Measurements from ENCODE around the gene PGA5. TPM values are rescaled to one million over a fixed set of nuclear protein-coding genes. Genes with fewer than 3 reads are reported as not detected.

Gene PGA5
- total and polyA plus RNA-seq, 10 of the 15 experiments (the other 5 are each of a cell fraction or from before 2014, with no cell fraction given), result not detected

GRCh38 chr11:61270354-61271076 is 29.5 kb downstream of the PGA5 start:
- no peak for DNase-seq (ENCODE audit: low read depth, low spot score)
- Histone ChIP-seq H3K9ac (ENCODE audit: control insufficient read depth, insufficient read depth, low read length) (no peak overlapping the region), H3K4me2 (ENCODE audit: control insufficient read depth, insufficient read depth) (peak overlapping the region; percentile 25; the same call in 1 of the 2 replicates), H4K20me1 (ENCODE audit: control insufficient read depth, insufficient read depth) (no peaks in the 10 kb centered on the region), H2AFZ (ENCODE audit: control insufficient read depth, low read depth, low read length) (no peak overlapping the region), H3K4me3 (no peak overlapping the region), H3K27me3 (replicated peaks in 1 of 2; ENCODE audit: control insufficient read depth in 2 of 2, insufficient read depth in 2 of 2, low read length in 1 of 2) (no peaks in the 10 kb centered on the region), H3K79me2 (ENCODE audit: control insufficient read depth, insufficient read depth, low read length) (no peaks in the 10 kb centered on the region), H3K9me3 (replicated peaks; ENCODE audit: control insufficient read depth, insufficient read depth, low read length) (no peaks in the 10 kb centered on the region), H3K36me3 (ENCODE audit: control insufficient read depth in 2 of 2, insufficient read depth in 2 of 2, low read length in 1 of 2) (no peaks in the 10 kb centered on the region), H3K27ac (ENCODE audit: control insufficient read depth, insufficient read depth) (no peak overlapping the region), H3K4me1 (ENCODE audit: control insufficient read depth, insufficient read depth, low read length) (no peaks in the 10 kb centered on the region)
- in situ Hi-C loops (cut with MboI) (no loop called here), intact Hi-C loops (cut with micrococcal nuclease; ENCODE audit: unreplicated experiment) (no loop called here)
- POLR2A ChIA-PET, result no interaction called here
- ATAC-seq, result peak; percentile 48
- 0 out of 2 replicates have a peak, but pooled peaks have one; percentile 48 for TF ChIP-seq ATF7 (IDR thresholded peaks at IDR 0.05; ENCODE audit: low read depth)
- peak; percentile 74 for TF ChIP-seq ATF2 (IDR thresholded peaks at IDR 0.05; ENCODE audit: low read length)
- 0 out of 2 replicates have a peak, but pooled peaks have one; percentile 39 for TF ChIP-seq NFIC (IDR thresholded peaks at IDR 0.05; ENCODE audit: low read depth, low read length)
- peak; percentile 50; the same call in 1 of the 2 replicates for TF ChIP-seq ZBTB40 (IDR thresholded peaks at IDR 0.05; ENCODE audit: borderline replicate concordance)
- peak; percentile 15; the same call in 1 of the 2 replicates for TF ChIP-seq RUNX3 (IDR thresholded peaks at IDR 0.05; ENCODE audit: low read length)
- no peak for TF ChIP-seq PAX5 (IDR thresholded peaks at IDR 0.05; ENCODE audit: borderline replicate concordance, low read depth, low read length)
- TF ChIP-seq RAD51 (IDR thresholded peaks at IDR 0.05), result no peak
- peak; percentile 81; the same call in 1 of the 2 replicates for TF ChIP-seq IRF4 (IDR thresholded peaks at IDR 0.05; ENCODE audit: low read depth, low read length)
- no peak for TF ChIP-seq KAT2A (conservative IDR thresholded peaks at IDR 0.05; ENCODE audit: control insufficient read depth, low read depth, low read length)
- TF ChIP-seq JUNB (IDR thresholded peaks at IDR 0.05), result peak; percentile 90
- peak; percentile 67 for TF ChIP-seq BCL3 (IDR thresholded peaks at IDR 0.05; ENCODE audit: borderline replicate concordance, insufficient read depth, low read depth, low read length, poor library complexity, severe bottlenecking)
- no peak for FAIRE-seq
- BruUV-seq (replicated peaks), result no TSS peak
- 23% methylated on average over 7 of the region's 7 CpGs for WGBS (ENCODE audit: insufficient coverage, insufficient replicate concordance, low lambda C conversion rate, missing lambda C conversion rate)
- RAD21 ChIA-PET (ENCODE audit: unreplicated experiment), result interaction anchor here (0.9 kb wide), 1 partner anchor 19 kb away, joined by 4 read pairs; no protein-coding TSS in a partner anchor
- CTCF ChIA-PET, result interaction anchor here (0.5 to 1.5 kb wide), 7 partner anchors 16 to 371 kb away, joined by 3 to 4 read pairs (median 3); partner anchors contain the start of gene VWCE
- SMC1A ChIA-PET (ENCODE audit: uncharacterized antibody, unreplicated experiment), result interaction anchor here (0.9 to 1.3 kb wide), 2 partner anchors 16 to 449 kb away, joined by 3 to 4 read pairs; no protein-coding TSS in a partner anchor
